Spinal cord (tissue), 10 donors: ENCODE results near the gene LZTR1. TPM values are rescaled to one million over a fixed set of nuclear protein-coding genes. Genes with fewer than 3 reads are reported as not detected.

Source experiments
- DNase-seq, 6 donors: peaks; one replicate each; pipeline versions ENCODE4 v3.0.0 to v3.0.0-alpha.2; 2013 to 2015; ENCODE audit warnings: low spot score in 6 of 6, low read depth in 4 of 6
- H3K27ac ChIP-seq: one replicate; pipeline ENCODE4 v1.5.1; 2013; ENCODE audit warnings: low read depth, low read length, control low read depth
- H3K27me3 ChIP-seq: one replicate; pipeline ENCODE4 v1.6.1; 2013; ENCODE audit warnings: low read length; ENCODE audit not compliant: control insufficient read depth, insufficient read depth
- H3K36me3 ChIP-seq: one replicate; pipeline ENCODE4 v1.6.1; 2013; ENCODE audit warnings: low read length; ENCODE audit not compliant: control insufficient read depth, insufficient read depth
- H3K4me1 ChIP-seq: one replicate; pipeline ENCODE4 v1.6.1; 2013; ENCODE audit warnings: low read length; ENCODE audit not compliant: control insufficient read depth, insufficient read depth
- H3K4me3 ChIP-seq: one replicate; pipeline ENCODE4 v1.5.1; 2013; ENCODE audit warnings: low read depth, low read length, control low read depth
- H3K9me3 ChIP-seq: one replicate; pipeline ENCODE4 v1.6.1; 2013; ENCODE audit warnings: low read length; ENCODE audit not compliant: control insufficient read depth, insufficient read depth
- WGBS: methylation state at CpG from one replicate; pipeline ENCODE4 v1.1.5; 2013; ENCODE audit warnings: missing lambda C conversion rate; ENCODE audit not compliant: insufficient coverage; 5-methylcytosine and 5-hydroxymethylcytosine counted together
- polyA plus RNA-seq, 2 donors: library from polyadenylated mRNA; unstranded; fragments of 120-200 nt; gene quantifications; one replicate each; pipeline ENCODE4 v1.2.1, GENCODE V29; 2013; ENCODE audit not compliant: insufficient read length in 2 of 2
- total RNA-seq, 2 donors: library from RNA; depleted of rRNA in 1 of 2; stranded (reverse); fragments of 120-200 nt in 1 of 2; fragments of >200 nt in 1 of 2; gene quantifications; one replicate each; pipeline versions ENCODE4 v1.2.3 to v1.2.4, GENCODE V29; 2013 to 2014
- donor health status: healthy.

The LZTR1 gene
- total and polyA plus RNA-seq, 4 donors: 44.8 to 93.6 (median 67.5) TPM

DNA sequence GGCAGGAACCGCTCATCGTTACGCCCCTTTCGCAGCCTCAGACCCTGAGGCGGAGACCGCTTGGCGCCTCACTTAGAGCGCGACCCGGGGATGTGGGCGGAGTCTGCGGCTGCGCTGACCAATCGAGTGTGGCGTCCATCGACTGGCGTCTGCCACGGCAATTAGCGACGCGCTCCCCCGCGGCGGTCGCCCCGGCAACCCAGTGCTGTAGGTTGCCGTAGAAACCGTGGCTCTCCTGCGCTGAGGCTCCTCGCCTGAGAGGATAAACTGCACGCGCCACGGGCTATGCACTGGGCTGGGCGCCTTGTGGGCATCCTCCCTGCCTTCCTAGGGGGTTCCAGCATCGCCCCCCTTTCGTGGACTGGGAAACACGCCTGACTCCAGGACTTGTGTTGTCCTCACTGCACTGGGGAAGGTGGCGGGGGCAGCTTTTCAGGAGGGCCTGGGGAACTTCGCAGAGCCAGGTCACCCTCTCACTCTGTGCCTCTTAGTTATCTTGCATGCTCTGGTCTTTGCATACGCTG lies 32.2 kb downstream of the LZTR1 start:
- Histone ChIP-seq H3K27ac (peak overlapping the region; percentile 80), H3K27me3 (no peaks in the 10 kb centered on the region), H3K9me3 (no peaks in the 10 kb centered on the region), H3K4me3 (peak overlapping the region; percentile 53), H3K36me3 (peaks cover 4% of the 10 kb centered on the region), H3K4me1 (peaks cover 42% of the 10 kb centered on the region)
- DNase-seq: peak; percentile 79 to 98 (median 86)
- under 1% methylated on average over 40 of the region's 40 CpGs for WGBS

DNA sequence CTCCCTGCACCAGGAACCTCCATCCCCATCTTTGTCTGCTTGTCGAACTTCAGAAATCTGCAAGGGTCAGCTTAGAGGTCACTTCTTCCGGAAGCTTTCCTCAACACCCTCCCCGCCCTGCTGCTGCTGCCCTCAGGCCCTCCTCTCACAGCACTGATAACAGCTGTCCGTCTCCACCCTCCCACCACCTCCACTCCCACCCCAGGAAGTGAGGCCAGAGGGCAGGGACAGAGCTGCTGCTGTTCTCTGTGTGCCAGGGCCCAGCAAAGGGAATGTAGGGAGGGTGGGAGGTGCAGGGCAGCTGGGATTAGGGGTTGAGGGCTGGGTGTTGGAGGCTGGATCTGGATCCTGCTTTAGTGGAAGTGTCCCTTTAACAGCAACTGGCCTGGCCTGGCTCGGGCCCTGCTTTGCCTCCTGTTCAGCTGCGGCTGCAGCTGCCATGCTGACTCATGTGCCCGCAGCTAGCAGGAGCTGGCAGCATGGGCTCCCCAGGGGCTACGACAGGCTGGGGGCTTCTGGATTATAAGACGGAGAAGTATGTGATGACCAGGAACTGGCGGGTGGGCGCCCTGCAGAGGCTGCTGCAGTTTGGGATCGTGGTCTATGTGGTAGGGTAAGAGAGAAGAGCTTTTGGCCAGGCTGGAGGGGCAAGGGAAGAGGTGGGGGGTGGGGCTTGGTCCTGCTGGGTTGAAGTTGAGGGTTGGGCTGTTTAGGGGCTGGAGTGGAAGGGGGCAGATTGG lies 32.8 kb downstream of the LZTR1 start, which contains the start of gene P2RX6:
TSS of gene P2RX6 (plus strand) at position 440 of the 740 bp plus-strand sequence. CDS start at position 450, 10 bp downstream.
- no peaks in the 10 kb centered on the region for H3K9me3 ChIP-seq
- peak in 2 of 6 donors; percentile 50 to 69 for DNase-seq
- peaks cover 3% of the 10 kb centered on the region for H3K36me3 ChIP-seq
- peak within 1 kb of the TSS; percentile 53 for H3K4me3 ChIP-seq
- 16% methylated on average over 10 of the region's 12 CpGs for WGBS
- peaks cover 42% of the 10 kb centered on the region for H3K4me1 ChIP-seq
- H3K27me3 ChIP-seq: no peaks in the 10 kb centered on the region
- H3K27ac ChIP-seq: peak within 1 kb of the TSS; percentile 80

DNA sequence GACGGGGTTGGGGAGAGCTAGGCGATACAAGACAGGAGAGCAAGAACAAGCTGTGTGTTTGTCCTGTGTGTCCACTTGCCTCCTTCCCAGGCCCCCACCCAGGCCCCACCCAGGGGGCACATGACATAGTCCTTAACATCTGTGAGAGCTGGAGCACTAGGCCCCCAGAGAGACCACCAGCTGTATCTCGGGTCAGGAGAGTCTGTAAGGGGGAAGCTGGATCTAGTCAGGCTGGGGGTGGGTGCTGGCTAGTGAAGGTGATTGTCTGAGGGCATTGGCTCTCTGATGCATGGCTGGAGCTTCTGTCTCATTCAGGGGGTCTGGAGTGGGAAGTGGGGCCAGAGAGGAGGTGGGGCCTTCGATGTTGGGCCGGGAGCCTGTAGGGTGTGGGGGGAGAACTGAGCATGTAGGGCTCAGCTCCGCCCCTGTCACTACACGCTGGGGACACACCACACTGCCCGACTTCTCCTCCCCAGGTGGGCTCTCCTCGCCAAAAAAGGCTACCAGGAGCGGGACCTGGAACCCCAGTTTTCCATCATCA lies 33.4 kb downstream of the LZTR1 start:
- H3K9me3 ChIP-seq: no peaks in the 10 kb centered on the region
- H3K36me3 ChIP-seq: no peaks in the 10 kb centered on the region
- H3K27ac ChIP-seq: peak overlapping the region; percentile 25
- peak in 1 of 6 donors; percentile 13 for DNase-seq
- no peak overlapping the region for H3K4me3 ChIP-seq
- H3K4me1 ChIP-seq: peaks cover 42% of the 10 kb centered on the region
- WGBS: 47% methylated on average over 4 of the region's 10 CpGs
- no peaks in the 10 kb centered on the region for H3K27me3 ChIP-seq

DNA sequence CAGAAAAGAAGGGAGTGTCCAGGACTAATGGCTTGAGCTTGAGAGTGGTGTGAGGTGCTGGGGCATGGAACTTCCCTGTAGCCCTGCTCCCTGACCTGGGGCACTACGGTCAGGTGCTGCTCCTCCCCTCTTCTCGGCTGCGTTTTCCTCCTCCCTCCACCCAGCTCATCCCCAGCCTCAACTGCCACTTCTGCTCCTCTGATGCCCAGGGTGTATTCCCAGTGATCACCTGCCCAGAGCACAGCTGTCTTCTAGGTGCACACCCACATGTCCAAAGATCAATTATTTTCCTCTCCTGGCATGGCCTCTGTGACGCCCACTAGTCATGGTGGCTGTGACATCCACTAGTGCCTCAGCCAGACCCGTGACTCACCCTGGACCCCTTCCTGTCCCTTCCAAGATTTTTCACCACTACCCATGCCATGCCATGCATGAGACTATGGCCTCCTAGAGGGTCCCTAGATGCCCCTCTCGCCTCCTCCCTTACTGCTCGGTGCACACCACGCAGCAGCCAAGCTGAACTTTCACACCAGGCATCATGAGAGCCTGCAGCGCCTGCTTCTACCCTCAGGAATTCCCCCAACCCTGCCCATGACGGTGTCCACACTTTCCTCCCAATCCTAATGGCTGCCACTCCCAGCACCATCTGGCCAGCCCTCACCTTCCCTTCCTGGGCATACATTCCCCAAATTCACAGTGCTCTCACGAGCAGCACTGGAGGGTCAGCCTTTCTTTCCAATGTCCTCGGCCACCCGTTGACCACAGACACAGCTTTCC lies 34.7 kb downstream of the LZTR1 start:
- Histone ChIP-seq H3K9me3 (no peaks in the 10 kb centered on the region), H3K36me3 (no peaks in the 10 kb centered on the region), H3K4me3 (no peak overlapping the region), H3K27me3 (no peaks in the 10 kb centered on the region), H3K27ac (no peak overlapping the region), H3K4me1 (peaks cover 42% of the 10 kb centered on the region)
- no peak for DNase-seq
- WGBS: 87% methylated on average over 10 of the region's 13 CpGs

DNA sequence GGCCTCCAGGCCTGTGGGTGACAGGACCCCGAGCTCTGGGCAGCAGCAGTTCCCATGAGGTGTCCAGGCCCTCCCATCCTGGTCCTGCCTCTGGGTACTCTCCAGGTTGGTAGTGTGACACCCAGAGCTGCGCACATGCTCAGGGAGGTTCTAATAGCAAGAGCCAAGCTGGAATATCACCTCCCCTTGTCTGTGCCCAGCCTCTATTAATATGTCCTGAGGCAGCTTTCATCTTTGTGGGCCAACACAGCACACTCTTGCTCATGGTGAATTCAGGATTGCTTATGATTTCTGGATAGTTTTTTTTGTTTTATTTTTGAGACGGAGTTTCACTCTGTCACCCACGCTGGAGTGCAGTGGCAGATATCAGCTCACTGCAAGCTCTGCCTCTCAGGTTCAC lies 36.2 kb downstream of the LZTR1 start:
- Histone ChIP-seq H3K27ac (no peak overlapping the region), H3K4me1 (peaks cover 29% of the 10 kb centered on the region), H3K4me3 (no peak overlapping the region), H3K36me3 (no peaks in the 10 kb centered on the region), H3K27me3 (no peaks in the 10 kb centered on the region), H3K9me3 (no peaks in the 10 kb centered on the region)
- 100% methylated on average over 3 of the region's 4 CpGs for WGBS
- DNase-seq: no peak

DNA sequence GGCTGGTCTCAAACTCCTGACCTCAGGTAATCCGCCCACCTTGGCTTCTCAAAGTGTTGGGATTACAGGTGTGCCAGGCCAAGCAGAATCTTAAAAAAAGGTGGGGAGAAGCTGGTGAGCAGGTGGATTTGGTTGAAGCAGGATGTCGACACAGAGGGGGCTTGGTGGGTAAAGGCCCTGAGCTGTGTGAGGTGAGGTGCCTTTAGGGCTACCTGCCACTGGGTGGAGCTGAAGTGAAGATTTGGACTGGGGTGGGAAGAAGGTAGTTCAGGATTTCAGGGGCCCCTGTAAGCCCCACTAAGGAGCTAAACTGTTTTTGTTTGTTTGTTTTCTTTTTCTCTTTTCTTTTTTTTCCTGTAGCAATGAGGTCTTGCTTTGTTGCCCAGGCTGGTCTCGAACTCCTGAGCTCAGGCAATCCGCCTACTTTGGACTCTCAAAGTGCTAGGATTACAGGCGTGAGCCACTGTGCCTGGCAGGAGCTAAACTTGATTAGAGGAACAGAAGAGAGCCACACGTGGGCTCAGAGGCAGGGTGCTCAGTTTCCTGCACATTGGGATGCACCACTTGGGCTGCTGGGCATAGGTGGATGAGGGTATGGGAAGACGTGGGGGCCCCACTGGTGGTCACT lies 38.8 kb downstream of the LZTR1 start:
- no peak for DNase-seq
- 64% methylated on average over 7 of the region's 7 CpGs for WGBS
- H3K4me3 ChIP-seq: no peak overlapping the region
- no peaks in the 10 kb centered on the region for H3K27me3 ChIP-seq
- no peaks in the 10 kb centered on the region for H3K9me3 ChIP-seq
- H3K36me3 ChIP-seq: peaks cover 5% of the 10 kb centered on the region
- peaks cover 3% of the 10 kb centered on the region for H3K4me1 ChIP-seq
- H3K27ac ChIP-seq: no peak overlapping the region

DNA sequence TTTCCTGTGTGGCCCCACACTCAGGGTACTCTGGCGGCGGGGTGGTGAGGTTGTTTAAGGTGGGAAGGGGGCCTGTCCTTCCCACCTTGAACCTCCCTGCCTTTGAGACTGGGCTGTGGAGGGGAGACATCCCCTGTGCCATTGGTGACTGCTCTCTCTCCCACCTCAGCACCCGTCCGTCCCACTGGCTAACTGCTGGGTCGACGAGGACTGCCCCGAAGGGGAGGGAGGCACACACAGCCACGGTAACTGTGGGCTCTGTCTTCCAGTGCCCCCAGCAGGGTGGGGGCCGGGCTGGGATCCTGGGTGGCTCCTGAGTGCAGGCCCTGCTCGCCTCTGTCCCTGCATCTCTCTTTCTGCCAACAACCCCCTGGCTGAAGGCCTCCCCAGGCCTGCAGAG lies 40.4 kb downstream of the LZTR1 start:
- H3K9me3 ChIP-seq: no peaks in the 10 kb centered on the region
- H3K36me3 ChIP-seq: peaks cover 14% of the 10 kb centered on the region
- H3K4me3 ChIP-seq: no peak overlapping the region
- H3K4me1 ChIP-seq: peaks cover 6% of the 10 kb centered on the region
- no peaks in the 10 kb centered on the region for H3K27me3 ChIP-seq
- 38% methylated on average over 5 of the region's 10 CpGs for WGBS
- no peak for DNase-seq
- no peak overlapping the region for H3K27ac ChIP-seq

DNA sequence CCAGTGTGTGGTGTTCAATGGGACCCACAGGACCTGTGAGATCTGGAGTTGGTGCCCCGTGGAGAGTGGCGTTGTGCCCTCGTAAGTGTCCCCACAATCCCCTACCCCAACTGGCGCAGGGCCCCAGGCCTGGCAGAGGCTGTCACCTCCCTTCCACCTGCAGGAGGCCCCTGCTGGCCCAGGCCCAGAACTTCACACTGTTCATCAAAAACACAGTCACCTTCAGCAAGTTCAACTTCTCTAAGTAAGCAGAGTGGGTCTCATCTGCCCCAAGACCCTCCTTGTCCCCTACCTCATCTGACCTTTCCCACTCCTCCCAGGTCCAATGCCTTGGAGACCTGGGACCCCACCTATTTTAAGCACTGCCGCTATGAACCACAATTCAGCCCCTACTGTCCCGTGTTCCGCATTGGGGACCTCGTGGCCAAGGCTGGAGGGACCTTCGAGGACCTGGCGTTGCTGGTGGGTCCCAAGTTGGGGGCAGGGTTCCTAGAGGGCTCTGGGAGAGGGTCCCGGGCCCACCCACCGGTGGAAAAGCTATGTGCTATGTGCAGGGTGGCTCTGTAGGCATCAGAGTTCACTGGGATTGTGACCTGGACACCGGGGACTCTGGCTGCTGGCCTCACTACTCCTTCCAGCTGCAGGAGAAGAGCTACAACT lies 41.0 kb downstream of the LZTR1 start:
- no peak for DNase-seq
- 89% methylated on average over 13 of the region's 13 CpGs for WGBS
- H3K9me3 ChIP-seq: no peaks in the 10 kb centered on the region
- H3K27ac ChIP-seq: no peak overlapping the region
- no peak overlapping the region for H3K4me3 ChIP-seq
- peaks cover 15% of the 10 kb centered on the region for H3K36me3 ChIP-seq
- H3K27me3 ChIP-seq: no peaks in the 10 kb centered on the region
- peaks cover 12% of the 10 kb centered on the region for H3K4me1 ChIP-seq

DNA sequence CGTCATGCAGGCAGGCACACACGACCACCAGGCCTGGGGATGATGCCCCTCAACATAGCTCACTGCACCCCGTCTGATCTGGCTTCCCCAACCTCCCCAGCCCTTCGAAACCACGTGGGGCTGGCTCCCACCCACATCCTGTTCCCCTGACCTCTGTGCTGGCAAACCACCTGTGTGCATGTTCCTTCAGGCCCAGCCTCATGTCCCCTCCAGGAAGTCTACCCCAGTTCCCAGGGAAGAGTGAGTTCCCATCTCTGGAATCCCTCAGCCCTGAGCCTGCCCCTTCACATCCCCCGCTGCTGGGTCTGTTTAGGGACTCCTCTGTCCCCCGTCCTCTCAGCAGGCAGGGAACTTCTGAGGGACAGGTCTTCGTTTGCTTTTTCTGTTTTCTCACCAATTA lies 43.2 kb downstream of the LZTR1 start:
- 63% methylated on average over 6 of the region's 8 CpGs for WGBS
- H3K36me3 ChIP-seq: peaks cover 34% of the 10 kb centered on the region
- H3K27me3 ChIP-seq: no peaks in the 10 kb centered on the region
- H3K4me3 ChIP-seq: no peak overlapping the region
- H3K27ac ChIP-seq: no peak overlapping the region
- no peaks in the 10 kb centered on the region for H3K9me3 ChIP-seq
- DNase-seq: no peak
- H3K4me1 ChIP-seq: peaks cover 33% of the 10 kb centered on the region
